ENCODE results near the gene TAF1D.

The TAF1D gene

DNA sequence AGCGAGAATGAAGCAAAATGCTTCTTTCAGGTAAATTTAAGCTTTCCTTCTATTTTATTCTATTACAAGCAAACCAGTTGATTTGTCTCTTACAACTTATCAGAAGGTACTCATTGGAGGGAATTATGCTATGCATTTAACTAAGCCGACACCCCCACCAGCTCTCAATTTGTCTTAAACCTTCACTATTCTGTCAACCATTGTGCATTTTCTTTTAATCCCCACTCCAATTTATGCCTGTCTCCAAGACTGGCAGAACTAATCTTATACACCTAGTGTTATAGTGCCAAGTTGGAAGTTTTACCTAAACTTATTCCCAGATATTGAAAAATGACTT, 12.5 kb downstream of the TAF1D start:
- no peak for DNase-seq (ENCODE audit: low read depth in 1 of 2, low spot score in 1 of 2)
- 0 out of 2 replicates have a peak overlapping the region, but pooled peaks have one; percentile 6 for H3K27ac ChIP-seq (replicated peaks)
- no peak overlapping the region for H3K4me3 ChIP-seq (replicated peaks; ENCODE audit: insufficient read depth, low read length)
- TF ChIP-seq SPI1 (IDR thresholded peaks at IDR 0.05; ENCODE audit: borderline replicate concordance, low read depth), result no peak
- TF ChIP-seq POLR2AphosphoS5 (IDR thresholded peaks at IDR 0.05; ENCODE audit: low read depth), result no peak
- TF ChIP-seq, protein P1, sequence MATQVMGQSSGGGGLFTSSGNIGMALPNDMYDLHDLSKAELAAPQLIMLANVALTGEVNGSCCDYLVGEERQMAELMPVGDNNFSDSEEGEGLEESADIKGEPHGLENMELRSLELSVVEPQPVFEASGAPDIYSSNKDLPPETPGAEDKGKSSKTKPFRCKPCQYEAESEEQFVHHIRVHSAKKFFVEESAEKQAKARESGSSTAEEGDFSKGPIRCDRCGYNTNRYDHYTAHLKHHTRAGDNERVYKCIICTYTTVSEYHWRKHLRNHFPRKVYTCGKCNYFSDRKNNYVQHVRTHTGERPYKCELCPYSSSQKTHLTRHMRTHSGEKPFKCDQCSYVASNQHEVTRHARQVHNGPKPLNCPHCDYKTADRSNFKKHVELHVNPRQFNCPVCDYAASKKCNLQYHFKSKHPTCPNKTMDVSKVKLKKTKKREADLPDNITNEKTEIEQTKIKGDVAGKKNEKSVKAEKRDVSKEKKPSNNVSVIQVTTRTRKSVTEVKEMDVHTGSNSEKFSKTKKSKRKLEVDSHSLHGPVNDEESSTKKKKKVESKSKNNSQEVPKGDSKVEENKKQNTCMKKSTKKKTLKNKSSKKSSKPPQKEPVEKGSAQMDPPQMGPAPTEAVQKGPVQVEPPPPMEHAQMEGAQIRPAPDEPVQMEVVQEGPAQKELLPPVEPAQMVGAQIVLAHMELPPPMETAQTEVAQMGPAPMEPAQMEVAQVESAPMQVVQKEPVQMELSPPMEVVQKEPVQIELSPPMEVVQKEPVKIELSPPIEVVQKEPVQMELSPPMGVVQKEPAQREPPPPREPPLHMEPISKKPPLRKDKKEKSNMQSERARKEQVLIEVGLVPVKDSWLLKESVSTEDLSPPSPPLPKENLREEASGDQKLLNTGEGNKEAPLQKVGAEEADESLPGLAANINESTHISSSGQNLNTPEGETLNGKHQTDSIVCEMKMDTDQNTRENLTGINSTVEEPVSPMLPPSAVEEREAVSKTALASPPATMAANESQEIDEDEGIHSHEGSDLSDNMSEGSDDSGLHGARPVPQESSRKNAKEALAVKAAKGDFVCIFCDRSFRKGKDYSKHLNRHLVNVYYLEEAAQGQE (IDR thresholded peaks at IDR 0.05; ENCODE audit: insufficient replicate concordance, low read depth), result no peak
- TF ChIP-seq, protein P2, sequence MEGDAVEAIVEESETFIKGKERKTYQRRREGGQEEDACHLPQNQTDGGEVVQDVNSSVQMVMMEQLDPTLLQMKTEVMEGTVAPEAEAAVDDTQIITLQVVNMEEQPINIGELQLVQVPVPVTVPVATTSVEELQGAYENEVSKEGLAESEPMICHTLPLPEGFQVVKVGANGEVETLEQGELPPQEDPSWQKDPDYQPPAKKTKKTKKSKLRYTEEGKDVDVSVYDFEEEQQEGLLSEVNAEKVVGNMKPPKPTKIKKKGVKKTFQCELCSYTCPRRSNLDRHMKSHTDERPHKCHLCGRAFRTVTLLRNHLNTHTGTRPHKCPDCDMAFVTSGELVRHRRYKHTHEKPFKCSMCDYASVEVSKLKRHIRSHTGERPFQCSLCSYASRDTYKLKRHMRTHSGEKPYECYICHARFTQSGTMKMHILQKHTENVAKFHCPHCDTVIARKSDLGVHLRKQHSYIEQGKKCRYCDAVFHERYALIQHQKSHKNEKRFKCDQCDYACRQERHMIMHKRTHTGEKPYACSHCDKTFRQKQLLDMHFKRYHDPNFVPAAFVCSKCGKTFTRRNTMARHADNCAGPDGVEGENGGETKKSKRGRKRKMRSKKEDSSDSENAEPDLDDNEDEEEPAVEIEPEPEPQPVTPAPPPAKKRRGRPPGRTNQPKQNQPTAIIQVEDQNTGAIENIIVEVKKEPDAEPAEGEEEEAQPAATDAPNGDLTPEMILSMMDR (IDR thresholded peaks at IDR 0.05; ENCODE audit: insufficient read depth, low read length), result no peak
- no peak for TF ChIP-seq GABPA (IDR thresholded peaks at IDR 0.05; ENCODE audit: low read depth)
- no peaks in the 10 kb centered on the region for H3K27me3 ChIP-seq (ENCODE audit: insufficient read depth, poor library complexity, severe bottlenecking)

DNA sequence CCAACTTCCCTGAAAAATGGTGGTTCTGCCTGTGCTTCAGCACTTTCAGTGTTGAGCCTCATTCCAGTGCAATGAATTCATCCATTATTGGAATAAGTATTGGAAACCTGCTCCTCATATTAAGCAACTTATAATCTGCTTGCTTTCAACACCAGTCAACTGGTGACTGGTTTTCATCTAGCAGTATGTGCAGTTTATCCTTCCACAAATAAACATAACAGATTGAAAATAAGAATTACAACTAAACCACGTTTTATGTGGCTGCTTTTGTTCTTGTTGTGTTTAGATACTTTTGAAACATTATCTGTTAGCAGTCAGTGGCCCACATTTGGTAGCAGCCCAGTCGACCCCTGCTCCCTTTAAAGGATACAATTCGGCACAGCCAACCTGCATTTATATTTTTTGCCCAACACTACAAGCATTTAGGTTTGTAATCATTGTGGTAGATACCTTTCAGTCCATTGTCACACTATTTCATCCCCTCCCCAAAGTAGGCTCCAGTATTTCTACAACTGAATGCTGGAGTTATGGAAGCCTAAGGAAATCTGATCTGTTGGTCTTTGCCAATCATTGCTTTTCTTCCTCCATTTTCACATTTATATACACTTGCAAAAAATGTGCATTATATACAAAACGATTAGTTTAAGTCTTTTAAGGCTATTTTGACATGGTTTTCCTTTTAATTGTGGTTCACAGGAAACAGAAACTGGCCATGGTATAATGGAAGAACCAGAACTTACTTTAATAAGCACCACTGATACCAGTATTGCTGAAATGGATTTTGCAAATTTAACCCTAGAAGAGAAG, 13.1 kb downstream of the TAF1D start:
- no peaks in the 10 kb centered on the region for H3K27me3 ChIP-seq (ENCODE audit: insufficient read depth, poor library complexity, severe bottlenecking)
- no peak for DNase-seq (ENCODE audit: low read depth in 1 of 2, low spot score in 1 of 2)
- TF ChIP-seq POLR2AphosphoS5 (IDR thresholded peaks at IDR 0.05; ENCODE audit: low read depth) (peak; percentile 54; the same call in 1 of the 2 replicates), GABPA (IDR thresholded peaks at IDR 0.05; ENCODE audit: low read depth) (no peak), SPI1 (IDR thresholded peaks at IDR 0.05; ENCODE audit: borderline replicate concordance, low read depth) (no peak)
- TF ChIP-seq, protein P1 (IDR thresholded peaks at IDR 0.05; ENCODE audit: insufficient replicate concordance, low read depth), result no peak
- no peak overlapping the region for H3K4me3 ChIP-seq (replicated peaks; ENCODE audit: insufficient read depth, low read length)
- 0 out of 2 replicates have a peak overlapping the region, but pooled peaks have one; percentile 6 for H3K27ac ChIP-seq (replicated peaks)

DNA sequence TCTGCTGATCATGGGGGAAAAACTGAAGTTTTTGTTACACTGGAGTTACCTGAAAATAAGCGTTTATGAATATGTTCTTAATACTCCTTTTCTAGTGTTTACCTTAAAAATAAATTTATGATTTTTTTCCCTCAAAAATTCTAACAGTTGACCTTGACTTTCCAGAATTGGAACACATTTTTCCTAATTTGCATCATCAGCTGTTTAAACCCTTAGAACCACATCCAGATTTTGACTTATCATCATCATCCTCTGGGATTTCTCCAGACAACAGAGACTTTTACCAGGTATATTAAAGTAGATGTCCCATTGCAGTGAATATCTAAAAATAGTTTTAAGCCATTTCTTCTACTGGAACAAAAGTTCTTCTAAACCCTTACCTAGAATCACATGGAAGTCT, 17.2 kb downstream of the TAF1D start:
- Histone ChIP-seq H3K4me3 (replicated peaks; ENCODE audit: insufficient read depth, low read length) (no peak overlapping the region), H3K27ac (replicated peaks) (no peak overlapping the region), H3K27me3 (ENCODE audit: insufficient read depth, poor library complexity, severe bottlenecking) (no peaks in the 10 kb centered on the region)
- TF ChIP-seq GABPA (IDR thresholded peaks at IDR 0.05; ENCODE audit: low read depth) (no peak), SPI1 (IDR thresholded peaks at IDR 0.05; ENCODE audit: borderline replicate concordance, low read depth) (no peak), POLR2AphosphoS5 (IDR thresholded peaks at IDR 0.05; ENCODE audit: low read depth) (no peak)
- TF ChIP-seq, protein P2 (IDR thresholded peaks at IDR 0.05; ENCODE audit: insufficient read depth, low read length), result no peak
- TF ChIP-seq, protein P1 (IDR thresholded peaks at IDR 0.05; ENCODE audit: insufficient replicate concordance, low read depth), result no peak
- no peak for DNase-seq (ENCODE audit: low read depth in 1 of 2, low spot score in 1 of 2)
